Heart left ventricle (tissue), 16 donors: ENCODE data around the gene STOML1. TPM values are rescaled to one million over a fixed set of nuclear protein-coding genes. Genes with fewer than 3 reads are reported as not detected.

Experiments used
- ATAC-seq, 4 donors: fragments of 200-7000 bp; cut with Tn5 transposase; one replicate each; pipeline ENCODE4 v1.9.1; 2020 to 2022; ENCODE audit warnings: moderate library complexity in 4 of 4, mild to moderate bottlenecking in 3 of 4, moderate number of reproducible peaks in 1 of 4
- DNase-seq, 5 donors: peaks; one replicate each; pipeline ENCODE4 v3.0.0-alpha.2; 2020
- H3K27ac ChIP-seq, 12 donors: fragments of 200-600 bp; sonication (generic) in 4 of 12; one replicate each; pipeline versions ENCODE4 v1.5.0 to v1.8.0; 2016 to 2022; ENCODE audit warnings: mild to moderate bottlenecking in 2 of 12
- H3K27me3 ChIP-seq, 9 donors: fragments of 200-600 bp; sonication (generic) in 2 of 9; one replicate each; pipeline versions ENCODE4 v1.5.1 to v1.8.0; 2016 to 2022; ENCODE audit warnings: mild to moderate bottlenecking in 3 of 9
- H3K36me3 ChIP-seq, 9 donors: fragments of 200-600 bp; sonication (generic) in 2 of 9; one replicate each; pipeline versions ENCODE4 v1.5.0 to v1.8.0; 2018 to 2022; ENCODE audit warnings: mild to moderate bottlenecking in 2 of 9
- H3K4me1 ChIP-seq, 12 donors: fragments of 200-600 bp; sonication (generic) in 4 of 12; one replicate each; pipeline versions ENCODE4 v1.5.0 to v1.8.0; 2016 to 2022; ENCODE audit warnings: mild to moderate bottlenecking in 3 of 12
- H3K4me3 ChIP-seq, 12 donors: fragments of 200-600 bp; sonication (generic) in 4 of 12; one replicate each; pipeline versions ENCODE4 v1.5.0 to v1.8.0; 2017 to 2022; ENCODE audit warnings: mild to moderate bottlenecking in 9 of 12, moderate library complexity in 4 of 12
- H3K9me3 ChIP-seq, 12 donors: fragments of 200-600 bp; sonication (generic) in 4 of 12; one replicate each; pipeline versions ENCODE4 v1.5.0 to v1.8.0; 2016 to 2022; ENCODE audit warnings: mild to moderate bottlenecking in 1 of 12
- CTCF ChIP-seq, 12 donors: fragments of 200-600 bp; sonication (generic) in 4 of 12; IDR thresholded peaks; one replicate each; pipeline versions ENCODE4 v1.5.0 to v1.8.0; 2018 to 2022; ENCODE audit warnings: antibody characterized with exemption in 12 of 12, mild to moderate bottlenecking in 5 of 12
- POLR2A ChIP-seq, 2 donors: fragments of 450-650 bp; IDR thresholded peaks; one replicate each; pipeline ENCODE4 v1.6.1; 2017; ENCODE audit warnings: antibody characterized with exemption in 2 of 2, mild to moderate bottlenecking in 2 of 2, moderate library complexity in 2 of 2
- WGBS, 4 donors: extraction: QIAGEN DNeasy Blood & Tissue Kit in 2 of 4; methylation state at CpG; one replicate each; pipeline versions ENCODE4 v1.1.5 to v1.1.7; 2013 to 2018; 5-methylcytosine and 5-hydroxymethylcytosine counted together
- intact Hi-C, 10 donors: fragments of 100-400 bp; cut with DNase I; formaldehyde crosslinking; loops; one replicate each; pipeline versions ENCODE4 v1.11.1 to v1.14.2; 2022
- polyA plus RNA-seq, 2 donors: library from polyadenylated mRNA; stranded (reverse); fragments of 200-250 nt; gene quantifications; one replicate each; pipeline ENCODE4 v1.2.3, GENCODE V29; 2013
- total RNA-seq, 9 donors: library from RNA; depleted of rRNA in 2 of 9; stranded (reverse); fragments of >200 nt in 2 of 9; fragmentation: NEBNext Ultra II Directional in 3 of 9; extraction: Animal tissue kit (Norgen Biotek cat#: 25700) in 3 of 9; gene quantifications; one replicate each; pipeline versions ENCODE4 v1.1.0 to v1.2.4, GENCODE V29; 2016 to 2023
- donor health status: ischemic (EF 13 %, LVEDD 7.1; RV severe dilation, severe dysfunction).
- donor health status: healthy with polysubstance abuse.
- donor health status: DM: no; HTN: yes; CAD: no.
- donor health status: DM: no; HTN: no; CAD: no.
- donor health status: ischemic (EF 25% LVEDD 6.9; RV normal size, moderate dysfunction).
- donor health status: ischemic (EF 25% LVEDD 5.7; RV mildly dilated, moderate dysfunction).
- donor health status: healthy.
- donor health status: DM: yes; HTN: yes; CAD: no.
- donor health status: ischemic (EF 35%, LVEDD 5.7; RV mildly dilated, moderate dysfunction).
- donor health status: nonischemic (EF 11% LVEDD 7.7; RV severe dilation, severe dysfunction).
- donor health status: DM: yes; HTN: yes; CAD: no.
- donor health status: PGD.
- donor health status: ischemic (EF 29% LVEDD 5.4; RV normal size, mild dysfunction).
- donor health status: nonischemic (EF 23%, LVEDD 6.1; RV moderate dilation, normal function).

Gene STOML1
- total and polyA plus RNA-seq, 11 donors = 25.0 to 41.1 (median 27.7) TPM

GRCh38 chr15:74036271-74037170 is 44.4 kb upstream of the STOML1 start:
- peak in 2 of 4 donors; percentile 23 to 54 for ATAC-seq

GRCh38 chr15:74035121-74036017 is 43.3 kb upstream of the STOML1 start:
- Histone ChIP-seq H3K4me3 (no peak overlapping the region), H3K27me3 (no peaks in the 10 kb centered on the region), H3K9me3 (no peaks in the 10 kb centered on the region), H3K4me1 (peaks cover 3 to 47% (median 28%) of the 10 kb centered on the region in 12 donors), H3K36me3 (peaks cover 0 to 77% (median 51%) of the 10 kb centered on the region in 9 donors), H3K27ac (no peak overlapping the region)
- intact Hi-C loops = loop anchor here in 6 of 10 donors (1.0 to 10.0 kb wide), 6 partner anchors 33 to 63 kb away; no protein-coding TSS in a partner anchor
- 92 to 94% (median 93%) methylated on average over 28 of the region's 28 CpGs for WGBS, 4 donors
- no peak for TF ChIP-seq POLR2A (IDR thresholded peaks at IDR 0.05)
- no peak for TF ChIP-seq CTCF (IDR thresholded peaks at IDR 0.05)
- no peak for DNase-seq
- ATAC-seq = no peak

More at GRCh38 chr15:74036271-74037170, 44.4 kb upstream of the STOML1 start:
- peaks cover 0 to 69% (median 48%) of the 10 kb centered on the region in 9 donors for H3K36me3 ChIP-seq
- no peaks in the 10 kb centered on the region for H3K9me3 ChIP-seq
- peak in 2 of 5 donors; percentile 61 to 71 for DNase-seq
- peak overlapping the region in 1 of 12 donors; percentile 19 for H3K27ac ChIP-seq
- TF ChIP-seq POLR2A (IDR thresholded peaks at IDR 0.05) (no peak), CTCF (IDR thresholded peaks at IDR 0.05) (peak in 11 of 12 donors; percentile 30 to 68 (median 56))
- intact Hi-C loops = loop anchor here in 6 of 10 donors (1.0 to 10.0 kb wide), 6 partner anchors 34 to 64 kb away; no protein-coding TSS in a partner anchor
- H3K4me1 ChIP-seq = peaks cover 3 to 58% (median 36%) of the 10 kb centered on the region in 12 donors
- WGBS, 4 donors = 73 to 75% (median 75%) methylated on average over 21 of the region's 21 CpGs
- no peaks in the 10 kb centered on the region for H3K27me3 ChIP-seq
- no peak overlapping the region for H3K4me3 ChIP-seq

- intact Hi-C loops = loop anchor here in 1 of 10 donors (10.0 kb wide), 1 partner anchor 59 kb away; no protein-coding TSS in a partner anchor
These were observed 42.2 kb upstream of the STOML1 start for GRCh38 chr15:74034206-74034755.

More at GRCh38 chr15:74034206-74034755, 42.2 kb upstream of the STOML1 start:
- ATAC-seq (no peak), DNase-seq (no peak)
- Histone ChIP-seq H3K36me3 (peaks cover 0 to 88% (median 59%) of the 10 kb centered on the region in 9 donors), H3K27ac (no peak overlapping the region), H3K27me3 (no peaks in the 10 kb centered on the region), H3K9me3 (no peaks in the 10 kb centered on the region), H3K4me1 (peaks cover 0 to 36% (median 17%) of the 10 kb centered on the region in 12 donors), H3K4me3 (no peak overlapping the region)
- TF ChIP-seq POLR2A (IDR thresholded peaks at IDR 0.05) (no peak), CTCF (IDR thresholded peaks at IDR 0.05) (no peak)
- 84 to 93% (median 90%) methylated on average over 9 to 10 of the region's 10 CpGs for WGBS, 4 donors
